Activated CD8-positive, alpha-beta memory T cell treated with anti-CD3 and anti-CD28 coated beads, Interleukin-2, amount 50 U/mL, for 4 hours (primary cell): ENCODE measurements around the gene GLIS1.

ENCODE experiments used
- DNase-seq: peaks from one replicate; pipeline ENCODE4 v3.0.0-alpha.2; 2020

Gene GLIS1

DNA sequence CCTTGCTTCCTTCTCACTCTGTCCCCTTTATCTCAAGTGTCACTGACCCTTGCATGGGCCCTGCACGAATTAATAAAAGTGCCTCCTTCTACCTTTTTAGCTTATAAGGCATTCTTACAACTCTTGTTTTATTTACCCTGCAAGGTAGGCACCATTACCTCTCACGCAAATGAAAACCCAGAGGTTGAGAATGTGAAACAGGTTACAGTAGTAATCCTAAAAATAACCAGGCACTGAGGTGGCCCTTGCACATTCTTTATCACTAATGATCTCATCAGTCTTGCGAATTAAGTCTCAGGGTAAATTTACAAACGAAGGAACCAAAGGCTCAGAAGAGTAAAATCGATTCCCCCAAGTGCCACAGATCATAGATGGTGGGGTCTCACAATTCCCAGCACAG, 3.7 kb downstream of the GLIS1 start:
- no peak for DNase-seq

DNA sequence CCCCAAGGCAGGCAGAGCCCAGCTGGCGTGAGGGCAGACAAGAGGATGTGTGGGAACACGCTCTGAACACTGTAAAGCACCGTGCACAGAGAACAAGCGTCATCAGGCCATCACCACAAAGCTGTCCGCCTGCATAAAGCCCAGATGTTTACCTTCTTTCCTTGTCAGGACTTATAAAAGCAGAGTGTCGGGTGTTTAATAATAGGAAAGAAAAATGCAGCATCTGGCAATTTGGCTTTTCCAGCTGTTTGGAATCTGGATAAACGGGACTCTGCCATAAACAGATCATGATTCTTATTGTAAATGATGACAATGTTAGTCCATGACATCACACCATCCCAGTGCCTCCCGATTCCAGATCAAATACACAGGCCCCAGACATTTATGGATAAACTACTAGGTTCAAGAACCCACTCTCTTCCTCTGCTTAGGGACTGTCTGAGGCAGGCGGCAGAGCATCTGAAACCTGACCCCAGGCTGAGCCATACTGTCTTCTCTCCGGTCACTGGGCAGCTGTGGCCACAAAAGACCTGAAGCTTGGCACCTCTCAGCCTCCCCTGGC, 4.2 kb downstream of the GLIS1 start:
- no peak for DNase-seq

- no peak for DNase-seq
These were observed 4.9 kb downstream of the GLIS1 start for GRCh38 chr1:53733975-53734649.

- DNase-seq, result no peak
These were observed 5.5 kb downstream of the GLIS1 start for GRCh38 chr1:53733447-53733931.

- DNase-seq, result no peak
These were observed 6.0 kb downstream of the GLIS1 start for GRCh38 chr1:53732912-53733317.

DNA sequence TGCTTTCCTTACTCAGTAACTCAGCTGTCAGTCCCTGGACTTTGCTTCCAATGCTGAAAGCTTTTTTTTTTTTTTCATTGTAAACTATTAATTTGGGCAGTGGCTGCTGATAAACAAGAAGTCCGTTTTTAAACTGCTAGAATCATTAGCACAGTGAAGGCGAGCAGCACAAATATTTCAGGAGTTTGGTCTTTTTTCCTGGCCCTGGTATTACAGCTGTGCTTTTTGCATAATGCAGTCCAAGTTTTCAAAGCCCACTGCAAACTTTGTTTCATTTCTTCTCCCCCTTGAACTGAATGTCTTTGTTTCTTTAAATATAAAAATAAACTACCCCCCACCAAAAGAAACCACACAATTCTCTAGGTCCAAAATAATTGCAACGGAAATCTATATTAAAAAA, 6.6 kb downstream of the GLIS1 start:
- no peak for DNase-seq

DNA sequence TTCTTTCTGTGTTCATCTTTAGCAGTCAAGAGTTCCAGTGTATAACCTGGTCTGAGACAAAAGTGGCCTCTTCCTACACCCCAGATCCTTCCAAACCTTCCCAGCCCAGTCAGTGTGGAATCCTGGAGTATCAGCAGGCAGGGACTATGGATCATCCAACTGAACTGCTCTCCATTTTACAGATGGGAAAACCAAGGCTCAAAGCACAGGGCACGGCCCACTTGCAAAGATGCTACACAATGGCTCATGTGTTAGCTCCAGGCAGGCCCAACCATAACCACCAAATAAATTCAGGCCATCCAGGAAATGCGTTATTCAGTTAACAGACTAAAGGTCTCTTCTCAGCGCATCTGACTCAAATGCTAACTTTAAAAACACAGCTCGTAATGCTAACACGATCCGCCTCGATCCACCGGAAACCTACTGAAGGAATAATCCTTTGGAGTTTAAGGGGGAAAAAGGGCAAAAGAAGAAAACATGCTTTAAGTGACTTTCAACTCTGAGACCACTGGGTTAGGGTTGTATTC, 7.1 kb downstream of the GLIS1 start:
- DNase-seq, result no peak

DNA sequence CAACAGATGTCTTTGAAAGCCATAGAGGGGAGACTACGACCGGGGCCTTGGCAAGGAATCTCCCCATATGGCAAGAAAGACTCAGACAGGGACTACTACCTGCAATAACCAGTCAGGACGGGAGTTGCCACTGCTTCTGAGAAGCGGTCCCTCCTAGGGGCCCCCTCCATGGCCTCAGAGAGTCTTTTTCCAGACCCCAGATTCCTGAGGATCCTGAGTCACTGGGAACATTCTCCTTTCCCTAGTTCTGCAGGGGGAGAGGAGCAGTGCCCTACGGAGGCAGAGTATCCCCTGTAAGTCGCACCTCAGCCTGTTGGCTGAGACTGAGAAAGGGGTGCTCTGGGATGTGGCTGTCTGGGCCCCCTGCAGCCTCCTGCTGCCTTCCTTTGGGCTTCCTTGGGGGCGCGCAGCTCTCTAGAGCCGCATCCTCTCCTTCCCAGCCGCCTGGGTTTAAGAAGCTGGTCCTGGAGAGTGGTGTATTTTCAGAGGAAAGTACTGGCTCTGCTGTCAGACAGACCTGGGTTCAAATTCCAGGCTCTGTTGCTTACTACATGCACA, 7.8 kb downstream of the GLIS1 start:
- no peak for DNase-seq

GRCh38 chr1:53730224-53730865, 8.6 kb downstream of the GLIS1 start:
- no peak for DNase-seq

DNA sequence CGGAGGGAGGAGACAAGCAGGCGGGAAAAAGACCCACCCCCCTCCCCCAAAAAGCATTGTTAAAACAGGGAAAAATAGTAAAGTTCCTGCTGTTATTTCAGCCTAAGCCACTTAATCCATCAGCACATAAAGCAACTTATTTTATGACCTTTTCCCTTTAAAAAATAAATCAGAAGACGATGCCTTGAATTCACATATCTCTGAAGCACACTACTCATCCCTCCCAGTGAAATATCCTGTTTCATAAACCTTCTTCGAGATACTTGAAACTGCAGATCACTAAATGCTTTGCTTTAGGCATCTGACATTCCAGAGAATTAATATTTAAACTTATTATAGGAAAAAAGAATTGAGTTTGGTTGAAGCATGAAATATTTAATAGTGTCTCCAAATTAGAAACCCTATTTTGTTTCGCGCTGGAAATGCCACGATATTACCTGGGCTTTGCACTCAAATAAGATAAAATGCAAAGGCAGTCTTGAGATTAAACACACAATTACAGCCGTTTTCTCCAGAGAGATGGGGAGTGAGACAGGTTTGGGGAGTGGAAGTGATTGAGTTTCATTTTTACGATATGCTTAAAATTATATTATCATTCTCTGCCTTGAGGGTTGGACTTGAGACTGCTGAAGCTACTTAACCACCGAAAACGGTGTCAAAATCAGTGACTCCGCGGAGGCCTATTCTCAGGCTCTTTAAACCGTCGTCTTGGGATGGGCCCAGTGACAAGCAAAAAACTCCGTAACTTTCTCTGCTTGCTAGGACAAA, 9.3 kb downstream of the GLIS1 start:
- no peak for DNase-seq

DNA sequence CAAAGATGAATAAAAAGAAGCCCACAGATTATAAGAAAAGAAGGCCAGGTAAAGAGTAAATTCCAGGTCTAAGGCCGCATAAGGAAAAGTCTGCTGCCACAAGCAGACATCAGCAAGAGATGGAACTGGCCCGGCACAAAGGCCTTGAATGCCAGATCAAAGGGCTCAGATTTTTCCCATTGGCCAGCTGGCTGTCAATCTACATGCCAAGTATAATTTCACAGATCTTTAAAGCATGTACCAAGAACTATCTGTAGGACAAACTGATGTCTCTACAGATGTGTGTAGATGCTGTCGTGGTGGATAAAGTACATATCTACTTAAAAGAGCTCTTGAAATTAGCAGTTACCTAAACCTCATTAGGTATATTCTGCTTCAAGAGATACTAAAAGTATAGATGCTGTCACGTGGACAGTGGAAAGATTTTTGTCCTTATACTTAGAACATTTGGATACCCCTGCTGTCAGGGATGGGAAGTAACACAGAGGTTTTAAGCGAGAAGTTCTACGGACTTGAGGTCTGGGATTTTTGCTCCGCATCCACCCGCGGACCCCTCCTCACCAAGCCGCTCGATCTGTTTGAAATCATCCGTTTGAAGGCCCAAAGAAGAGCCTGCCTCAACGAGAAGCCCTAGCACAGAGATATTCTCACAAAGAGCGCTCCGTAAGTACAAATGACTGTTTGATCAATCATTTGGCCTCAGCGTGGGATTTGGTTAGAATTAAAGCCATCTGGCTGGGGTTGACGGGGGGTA, 10.1 kb downstream of the GLIS1 start:
- no peak for DNase-seq

GRCh38 chr1:53728196-53728595, 10.8 kb downstream of the GLIS1 start:
- DNase-seq, result no peak

GRCh38 chr1:53727461-53728092, 11.4 kb downstream of the GLIS1 start:
- DNase-seq, result no peak

DNA sequence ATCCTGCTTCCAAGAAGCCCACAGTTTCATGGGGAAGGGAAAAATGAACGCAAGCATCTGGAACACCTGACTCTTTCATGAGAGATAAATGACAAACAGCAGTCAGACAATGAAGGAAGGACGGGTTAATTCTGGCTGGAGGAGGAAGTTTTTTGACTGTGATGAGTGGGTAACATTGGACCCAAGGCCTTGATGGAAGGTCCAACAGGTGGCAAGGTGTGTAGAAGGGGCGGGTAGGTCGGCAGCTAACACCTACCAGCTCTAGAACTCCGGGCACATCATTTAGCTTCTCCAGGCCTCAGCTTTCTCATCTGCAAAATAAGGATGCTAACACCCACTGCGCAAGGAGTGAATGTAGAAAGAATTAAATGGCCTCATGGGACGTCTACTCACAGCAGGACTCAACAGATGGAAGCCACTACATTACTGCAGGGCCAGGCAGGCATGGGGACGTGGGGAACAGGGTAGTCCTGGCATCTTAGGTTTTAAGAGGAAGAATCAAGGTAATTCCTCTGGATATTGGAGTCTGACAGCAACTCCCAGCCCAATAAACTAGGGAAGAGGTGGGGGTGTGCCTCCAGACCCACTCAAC, 12.9 kb downstream of the GLIS1 start:
- DNase-seq, result no peak

DNA sequence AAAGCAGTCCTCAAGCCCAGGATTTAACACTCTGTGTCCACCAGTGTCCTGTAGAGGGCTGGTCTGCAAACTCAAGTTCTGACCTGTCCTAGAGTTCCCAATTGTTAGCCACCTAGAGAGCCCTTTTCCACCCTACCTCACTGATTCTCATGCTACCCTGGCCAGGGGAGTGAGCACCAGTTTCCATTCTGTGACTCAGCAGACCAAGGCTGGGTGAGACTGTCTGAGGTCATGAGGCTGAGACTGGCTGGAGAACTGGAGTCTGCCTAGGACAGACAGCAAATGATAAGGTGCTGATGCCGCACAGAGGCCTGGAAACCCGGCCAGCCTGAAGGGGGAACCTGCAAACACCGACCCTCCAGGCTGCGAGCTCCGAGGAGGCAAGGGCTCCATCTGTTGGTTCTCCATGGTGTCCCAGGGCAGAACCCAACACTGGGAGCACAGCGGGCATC, 13.7 kb downstream of the GLIS1 start:
- DNase-seq, result no peak

DNA sequence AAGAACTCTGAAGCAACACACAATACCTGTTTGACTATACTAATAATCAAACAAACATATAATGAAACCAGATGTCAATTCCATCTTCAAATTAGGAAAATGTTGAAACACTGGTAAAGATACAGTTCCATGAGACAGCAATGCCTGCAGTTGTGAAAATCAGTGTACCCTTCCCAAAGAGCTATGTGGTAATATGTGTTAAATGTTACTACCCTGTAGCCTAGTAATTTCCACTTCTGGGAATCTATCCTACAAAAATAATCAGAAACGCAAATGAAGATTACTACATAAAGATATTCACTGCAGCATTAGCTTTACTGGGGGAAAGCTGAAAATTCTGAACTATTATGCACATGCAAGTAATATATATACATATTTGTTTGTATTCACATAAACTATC, 16.9 kb downstream of the GLIS1 start:
- no peak for DNase-seq

- no peak for DNase-seq
These were observed 17.9 kb downstream of the GLIS1 start for GRCh38 chr1:53721088-53721487.

DNA sequence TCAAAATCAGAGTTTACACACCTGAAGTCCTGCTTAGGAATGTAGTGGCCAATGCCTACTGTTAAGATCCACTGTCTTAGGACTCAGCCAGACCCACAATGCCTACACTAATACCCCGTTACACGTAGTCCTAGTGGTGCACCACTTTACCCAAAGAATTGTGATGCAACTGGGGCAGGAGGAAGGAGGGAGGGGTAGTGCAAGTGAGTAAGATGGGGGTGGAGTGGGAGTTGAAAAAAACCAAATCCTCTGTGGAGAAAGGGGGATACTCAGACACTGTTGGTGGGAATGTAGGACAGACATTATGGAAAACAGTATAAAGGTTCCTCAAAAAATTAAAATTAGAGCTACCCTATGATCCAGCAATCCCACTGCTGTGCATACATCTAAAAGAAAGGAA, 19.5 kb downstream of the GLIS1 start:
- no peak for DNase-seq

DNA sequence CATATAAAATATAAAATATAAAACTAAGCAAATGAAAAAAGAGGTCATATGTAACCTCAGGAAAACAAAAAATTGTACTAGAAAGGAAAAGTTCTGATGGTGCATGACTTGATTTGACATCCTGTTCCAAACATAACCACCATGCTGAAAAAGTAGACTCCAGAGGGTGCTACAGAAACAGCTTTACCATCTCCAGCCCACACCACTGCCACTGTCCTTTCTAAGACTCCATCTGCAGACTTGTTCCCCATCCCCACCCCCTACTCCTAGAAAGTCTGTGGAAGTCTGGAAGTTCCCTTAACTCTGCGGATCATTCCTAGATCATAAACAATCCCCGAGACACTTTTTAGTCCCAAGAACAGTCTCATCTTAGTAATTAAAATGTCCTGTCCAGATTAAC, 20.5 kb downstream of the GLIS1 start:
- no peak for DNase-seq

DNA sequence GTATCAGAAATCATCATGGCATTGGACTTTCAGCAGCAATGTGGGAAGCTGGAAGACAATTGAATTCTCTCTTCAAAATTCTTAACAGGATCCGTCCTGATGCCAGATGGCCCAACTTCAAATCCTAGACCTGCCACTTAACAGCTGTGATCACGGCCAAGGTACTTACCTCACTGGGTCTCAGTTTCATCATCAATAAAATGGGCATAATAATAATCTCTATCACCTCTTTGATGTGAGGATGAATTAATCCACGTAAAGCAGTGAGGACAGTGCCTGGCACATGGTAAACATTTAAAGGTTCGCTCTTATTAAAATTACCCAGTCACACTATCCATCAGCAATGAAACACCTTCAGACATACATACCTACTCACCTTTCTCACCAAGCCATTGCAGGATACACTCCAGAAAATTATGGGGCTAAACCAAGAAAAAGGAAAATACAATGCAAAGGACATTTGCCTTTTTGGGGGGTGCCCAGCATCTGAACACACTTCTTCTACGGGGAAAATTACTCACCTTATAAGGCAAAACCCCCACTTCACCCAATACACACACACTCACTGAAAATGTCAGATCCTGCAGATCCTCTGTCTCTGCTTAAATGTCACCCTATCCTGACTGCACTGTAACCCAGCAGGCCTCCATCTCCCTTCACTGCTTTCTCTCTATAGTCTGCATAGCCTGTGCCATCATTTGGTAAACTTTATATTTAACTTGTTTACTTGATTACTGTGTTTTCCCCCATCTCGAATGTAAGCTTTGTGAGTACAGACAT, 21.7 kb downstream of the GLIS1 start:
- no peak for DNase-seq

DNA sequence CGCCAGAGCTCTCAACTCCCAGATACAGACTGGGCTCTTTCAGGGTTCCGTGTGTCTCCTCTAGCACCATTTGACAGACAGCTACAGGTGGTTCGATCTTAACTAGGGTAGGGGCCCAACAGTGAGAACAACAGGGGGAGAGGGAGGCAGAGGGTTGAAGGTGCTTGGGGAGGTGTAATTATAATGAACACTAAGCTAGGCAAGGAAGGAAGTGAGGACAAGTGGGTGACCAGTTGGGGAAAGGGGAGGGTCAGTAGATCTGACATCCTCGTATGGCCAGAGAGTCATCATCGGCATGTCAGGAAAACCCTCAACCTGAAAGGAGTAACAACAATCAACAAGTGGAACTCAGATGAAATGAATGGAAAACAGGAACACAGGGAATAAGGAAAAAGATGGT, 22.8 kb downstream of the GLIS1 start:
- no peak for DNase-seq
